Hepatic stellate cell (primary cell): ENCODE measurements around the gene CCBE1.

Experiments
- DNase-seq: peaks from one replicate; pipeline ENCODE4 v3.0.0; 2011; ENCODE audit warnings: low spot score

CCBE1 gene

DNA sequence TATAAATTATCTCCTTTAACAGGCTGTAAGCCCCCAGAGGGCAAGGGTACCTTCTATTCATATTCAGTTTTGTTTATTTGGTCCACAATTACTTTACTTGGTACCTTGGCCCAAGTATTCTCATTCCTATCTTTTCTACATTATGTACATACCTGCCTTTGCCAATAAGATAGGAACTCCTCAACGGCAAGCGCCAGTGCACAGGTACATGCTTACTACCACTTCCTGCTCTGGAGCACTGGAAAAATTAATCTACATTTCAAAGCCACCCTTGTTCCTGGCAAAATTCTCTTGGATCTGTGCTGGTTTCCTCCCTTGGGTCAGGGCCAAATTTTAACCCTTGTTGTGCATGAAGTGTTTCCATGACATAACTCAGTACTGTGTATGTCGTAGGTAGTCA is 303.8 kb downstream of the CCBE1 start:
- DNase-seq = no peak

DNA sequence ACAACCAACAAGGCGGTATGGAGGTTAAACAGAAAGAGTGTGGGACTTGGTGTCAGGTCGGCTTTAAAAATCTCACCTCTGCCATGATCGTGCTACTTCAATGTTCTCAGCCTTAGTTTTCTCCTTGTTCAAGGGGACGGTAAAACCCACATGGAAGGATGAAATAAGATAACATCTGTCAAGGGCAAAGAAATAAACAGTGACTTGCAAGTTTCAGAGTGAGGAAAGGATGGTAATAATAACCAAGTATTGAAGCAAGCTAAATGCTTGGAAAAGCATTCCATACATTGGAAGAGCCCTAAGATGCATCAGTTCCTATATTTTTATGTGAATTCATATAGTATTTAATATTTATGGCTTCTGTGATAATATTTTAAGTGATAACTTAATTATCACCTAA is 308.4 kb downstream of the CCBE1 start:
- DNase-seq = no peak

DNA sequence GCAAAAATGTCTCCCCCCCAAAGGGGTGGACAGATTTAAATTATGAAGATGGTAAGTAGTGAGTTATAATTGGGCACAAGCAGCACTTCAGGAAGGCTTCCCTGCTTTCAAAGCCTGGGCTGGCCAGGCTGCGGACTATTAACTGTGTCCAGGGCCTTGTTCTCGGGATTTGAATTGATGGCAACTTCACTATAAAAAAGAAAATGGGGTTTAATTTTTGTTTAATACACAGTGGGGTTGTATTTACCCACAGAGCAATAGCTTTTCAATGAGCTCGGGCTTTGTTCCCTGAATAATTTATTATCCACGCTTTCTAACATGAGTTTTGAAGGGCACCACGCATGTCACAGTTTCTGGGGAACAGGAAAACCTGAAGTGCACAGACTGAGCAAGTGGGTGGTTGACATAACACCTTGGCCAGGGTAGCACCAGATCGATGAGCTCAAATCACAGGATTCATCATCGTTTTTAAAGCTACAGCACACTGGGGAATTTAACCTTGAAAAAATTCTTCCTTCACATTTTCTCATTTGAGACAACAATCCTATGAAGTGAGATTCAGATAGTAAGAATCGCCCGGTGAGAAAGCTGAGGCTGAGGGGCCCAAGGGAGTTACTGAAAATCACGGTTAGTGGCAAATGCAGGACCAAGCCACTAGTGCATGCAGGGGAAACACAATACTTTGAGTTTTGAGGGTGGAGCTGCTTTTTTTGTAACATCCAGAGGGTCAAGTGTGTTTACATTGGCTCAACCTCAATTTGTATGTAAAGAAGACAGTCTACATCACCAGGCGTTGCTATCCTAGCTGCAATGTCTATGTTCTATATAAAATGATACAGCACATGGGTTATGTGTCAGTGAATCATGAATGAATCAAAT is 309.3 kb downstream of the CCBE1 start:
- DNase-seq = no peak

DNA sequence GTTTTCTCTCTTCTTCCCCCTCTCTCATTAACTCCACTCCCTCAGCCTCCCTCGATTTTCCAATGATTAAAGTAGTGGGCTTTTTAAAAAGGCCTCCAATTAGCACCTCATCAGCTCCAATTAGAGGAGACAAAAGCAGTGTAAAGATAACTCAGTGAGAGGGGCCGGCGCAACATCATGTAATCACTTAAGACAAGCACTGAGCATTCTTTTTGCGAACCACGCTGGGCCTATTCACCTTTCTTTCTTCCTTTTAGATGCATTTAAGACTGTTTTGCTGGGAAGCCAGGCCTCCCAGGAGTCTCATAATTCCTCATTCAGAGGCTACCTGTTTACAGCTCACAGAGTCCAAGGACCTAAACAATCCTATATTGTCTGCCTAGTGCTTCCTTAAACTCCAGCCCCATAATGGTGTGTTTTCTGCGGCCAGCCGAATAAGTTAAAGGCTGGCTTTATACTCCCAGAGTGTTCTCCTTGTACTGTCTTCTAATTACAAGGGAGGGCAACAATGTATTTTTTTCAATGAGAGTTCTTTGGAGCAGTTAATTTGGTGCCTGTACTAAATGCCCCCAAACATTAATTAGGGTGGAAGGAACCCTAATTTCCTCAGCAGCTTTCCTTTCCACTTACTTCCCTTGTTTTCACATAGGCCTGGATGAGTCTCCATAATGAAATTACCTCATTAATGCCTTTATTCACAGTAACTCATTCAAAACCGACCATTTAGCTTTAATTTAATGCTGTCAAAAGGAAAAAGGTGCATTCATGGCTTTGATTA is 310.1 kb downstream of the CCBE1 start:
- no peak for DNase-seq

GRCh38 chr18:59385191-59385590 is 312.0 kb downstream of the CCBE1 start:
- DNase-seq = no peak

- DNase-seq = no peak
Measured at GRCh38 chr18:59383851-59384250, 313.4 kb downstream of the CCBE1 start.

DNA sequence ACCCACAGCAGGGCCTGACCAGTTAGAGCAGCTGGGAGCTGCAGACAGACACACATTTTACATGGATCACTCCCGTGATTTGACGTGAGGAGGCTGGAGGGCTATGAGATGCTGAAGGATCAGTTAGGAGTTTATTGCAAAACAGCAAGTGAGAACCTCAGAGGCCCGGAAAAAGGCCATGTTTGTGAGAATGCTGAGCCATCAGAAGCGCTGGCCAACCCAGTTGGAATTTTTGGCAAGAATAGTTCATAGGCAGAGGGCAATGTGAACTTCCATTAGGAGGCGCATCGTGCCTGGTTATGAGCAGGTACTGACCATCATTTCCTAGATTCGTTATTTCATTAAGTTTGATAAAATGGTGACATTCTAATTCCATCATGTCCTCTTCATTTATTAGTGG is 314.8 kb downstream of the CCBE1 start:
- no peak for DNase-seq

GRCh38 chr18:59381949-59382348 is 315.3 kb downstream of the CCBE1 start:
- no peak for DNase-seq
